Testis (tissue), 2 donors: ENCODE measurements around the gene BACE2.

ENCODE experiments used
- CTCF ChIP-seq, 3 experiments: fragments of 450-650 bp in 2 of 3; fragments of 200-600 bp in 1 of 3; sonication (generic) in 1 of 3; IDR thresholded peaks; one replicate each; pipeline ENCODE4 v1.5.1; 2016 to 2019; ENCODE audit warnings: antibody characterized with exemption in 3 of 3, mild to moderate bottlenecking in 2 of 3, moderate library complexity in 1 of 3
- POLR2A ChIP-seq: fragments of 450-650 bp; IDR thresholded peaks from one replicate; pipeline ENCODE4 v1.6.1; 2017; ENCODE audit warnings: antibody characterized with exemption, mild to moderate bottlenecking, moderate library complexity

GRCh38 chr21:41327753-41328152 lies 159.8 kb downstream of the BACE2 start:
- TF ChIP-seq POLR2A, result no peak
- TF ChIP-seq CTCF (IDR thresholded peaks at IDR 0.05), result no peak
